Neural cell (in vitro differentiated cells): Measurements from ENCODE around the gene CD300A. TPM values are rescaled to one million over a fixed set of nuclear protein-coding genes. Genes with fewer than 3 reads are reported as not detected.

Experiments used
- H2AFZ ChIP-seq: fragments of 200-600, 300-800 bp; sonication (generic), shearing (Covaris generic); 2 replicates; pipeline ENCODE4 v1.6.0; 2014; ENCODE audit warnings: low read depth, mild to moderate bottlenecking, antibody characterized with exemption, low read length, moderate library complexity
- H3F3A ChIP-seq: fragments of 200-600 bp; shearing (Covaris generic); 2 replicates; pipeline ENCODE4 v1.6.1; 2016; ENCODE audit warnings: mild to moderate bottlenecking, moderate library complexity, mixed read lengths, antibody characterized with exemption, low read length; ENCODE audit not compliant: insufficient read depth, poor library complexity, severe bottlenecking
- H3K27ac ChIP-seq: fragments of 200-600, 300-800 bp; sonication (generic), shearing (Covaris generic); 2 replicates; pipeline ENCODE4 v1.5.1; 2014; ENCODE audit warnings: mild to moderate bottlenecking, low read length, moderate library complexity
- H3K27me3 ChIP-seq: fragments of 300-800, 200-600 bp; sonication (generic), shearing (Covaris generic); 2 replicates; pipeline ENCODE4 v1.6.0; 2014; ENCODE audit warnings: mild to moderate bottlenecking, low read depth, low read length, moderate library complexity; ENCODE audit not compliant: insufficient read depth
- H3K36me3 ChIP-seq: fragments of 300-800, 200-600 bp; sonication (generic), shearing (Covaris generic); 2 replicates; pipeline ENCODE4 v1.5.1; 2014; ENCODE audit warnings: mild to moderate bottlenecking, antibody characterized with exemption, low read length, moderate library complexity; ENCODE audit not compliant: insufficient read depth
- H3K4me2 ChIP-seq: fragments of 300-800, 200-600 bp; sonication (generic), shearing (Covaris generic); 2 replicates; pipeline ENCODE4 v1.6.0; 2014; ENCODE audit warnings: mild to moderate bottlenecking, low read length
- H3K4me3 ChIP-seq: fragments of 300-800, 200-600 bp; sonication (generic), shearing (Covaris generic); 2 replicates; pipeline ENCODE4 v1.5.1; 2014; ENCODE audit warnings: mild to moderate bottlenecking, low read length, moderate library complexity
- H3K79me2 ChIP-seq: fragments of 200-600 bp; shearing (Covaris generic); replicated peaks from 2 replicates; pipeline ENCODE4 v1.6.0; 2014; ENCODE audit warnings: mild to moderate bottlenecking, low read length, moderate library complexity; ENCODE audit not compliant: insufficient read depth
- H3K9ac ChIP-seq: fragments of 300-800, 200-600 bp; sonication (generic), shearing (Covaris generic); 2 replicates; pipeline ENCODE4 v1.6.1; 2016; ENCODE audit warnings: mild to moderate bottlenecking, low read length, mixed read lengths
- H3K9me2 ChIP-seq: fragments of 200-600 bp; shearing (Covaris generic); 2 replicates; pipeline ENCODE4 v1.6.1; 2016; ENCODE audit warnings: mild to moderate bottlenecking, low read length, mixed read lengths; ENCODE audit not compliant: insufficient read depth
- H3K9me3 ChIP-seq: fragments of 200-600, 300-800 bp; sonication (generic), shearing (Covaris generic); 2 replicates; pipeline ENCODE4 v1.6.1; 2016; ENCODE audit warnings: mild to moderate bottlenecking, mixed run types, low read length, moderate library complexity, mixed read lengths
- H4K20me1 ChIP-seq: fragments of 200-600 bp; shearing (Covaris generic); 2 replicates; pipeline ENCODE4 v1.6.1; 2016; ENCODE audit warnings: mild to moderate bottlenecking, mixed run types; ENCODE audit not compliant: insufficient read depth
- CTCF ChIP-seq: fragments of 450-650 bp; IDR thresholded peaks from 2 replicates; pipeline ENCODE4 v1.5.1; 2014; ENCODE audit warnings: antibody characterized with exemption, mild to moderate bottlenecking, moderate library complexity; ENCODE audit not compliant: poor library complexity, severe bottlenecking
- EP300 ChIP-seq: fragments of 450-650 bp; conservative IDR thresholded peaks from 2 replicates; pipeline ENCODE4 v1.6.1; 2014; ENCODE audit warnings: antibody characterized with exemption, mild to moderate bottlenecking, moderate library complexity; ENCODE audit not compliant: poor library complexity, severe bottlenecking
- EZH2 ChIP-seq: fragments of 200-600, 300-800 bp; shearing (Covaris generic), sonication (generic); IDR thresholded peaks from 2 replicates; pipeline ENCODE4 v1.6.1; 2014; ENCODE audit warnings: antibody characterized with exemption, low read length, borderline replicate concordance, mild to moderate bottlenecking; ENCODE audit not compliant: insufficient read depth, poor library complexity, severe bottlenecking
- MXI1 ChIP-seq: fragments of 450-650 bp; conservative IDR thresholded peaks from 2 replicates; pipeline ENCODE4 v1.6.1; 2014; ENCODE audit warnings: antibody characterized with exemption, mild to moderate bottlenecking; ENCODE audit not compliant: poor library complexity, severe bottlenecking
- POLR2AphosphoS5 ChIP-seq: IDR thresholded peaks from 2 replicates; pipeline ENCODE4 v1.6.1; 2012
- RAD21 ChIP-seq: fragments of 450-650 bp; conservative IDR thresholded peaks from 2 replicates; pipeline ENCODE4 v1.6.1; 2014; ENCODE audit warnings: antibody characterized with exemption, mild to moderate bottlenecking, moderate library complexity
- REST ChIP-seq: IDR thresholded peaks from 2 replicates; pipeline ENCODE4 v1.6.1; 2012; ENCODE audit warnings: borderline replicate concordance
- SMC3 ChIP-seq: fragments of 450-650 bp; conservative IDR thresholded peaks from 2 replicates; pipeline ENCODE4 v1.6.1; 2014; ENCODE audit warnings: antibody characterized with exemption, mild to moderate bottlenecking, moderate library complexity; ENCODE audit not compliant: poor library complexity
- TAF1 ChIP-seq: IDR thresholded peaks from 2 replicates; pipeline ENCODE4 v1.6.1; 2012; ENCODE audit warnings: low read depth
- polyA plus RNA-seq: library from polyadenylated mRNA; depleted of rRNA; stranded (reverse); fragments of >200 nt; gene quantifications from 2 replicates; pipeline ENCODE4 v1.2.3, GENCODE V29; 2014

The CD300A gene
- polyA plus RNA-seq, 1 donor from 2014 or later = 0.35 TPM

- Histone ChIP-seq H3K36me3 (no peaks in the 10 kb centered on the region), H3K27ac (no peak overlapping the region), H3K9me2 (no peaks in the 10 kb centered on the region), H2AFZ (no peak overlapping the region), H3K79me2 (no peaks in the 10 kb centered on the region), H3K27me3 (peaks cover 26% of the 10 kb centered on the region), H3K4me2 (no peak overlapping the region), H3K9ac (no peak overlapping the region), H4K20me1 (no peaks in the 10 kb centered on the region), H3K4me3 (no peak overlapping the region), H3K9me3 (no peaks in the 10 kb centered on the region), H3F3A (no peaks in the 10 kb centered on the region)
- TF ChIP-seq EP300 = no peak
- TF ChIP-seq EZH2 = no peak
- TF ChIP-seq TAF1 = no peak
These were observed 1.6 kb upstream of the CD300A start for GRCh38 chr17:74464730-74465377.

- H3K79me2 ChIP-seq = no peaks in the 10 kb centered on the region
- no peak overlapping the region for H3K4me2 ChIP-seq
- H3K9me3 ChIP-seq = no peaks in the 10 kb centered on the region
These were observed 890 bp upstream of the CD300A start for GRCh38 chr17:74465378-74466110.

More at GRCh38 chr17:74465378-74466110, 890 bp upstream of the CD300A start:
- Histone ChIP-seq H3K9ac (no peak overlapping the region), H4K20me1 (no peaks in the 10 kb centered on the region), H3K27me3 (peaks cover 26% of the 10 kb centered on the region), H3F3A (no peaks in the 10 kb centered on the region), H3K36me3 (no peaks in the 10 kb centered on the region), H2AFZ (no peak overlapping the region), H3K9me2 (no peaks in the 10 kb centered on the region), H3K27ac (no peak overlapping the region), H3K4me3 (no peak overlapping the region)
- TF ChIP-seq MXI1 (no peak), CTCF (no peak), SMC3 (no peak), EP300 (no peak), TAF1 (no peak), RAD21 (no peak), POLR2AphosphoS5 (no peak), EZH2 (no peak), REST (no peak)
